GM23248 (cell line): ENCODE data around the gene ZNRD2.

Experiments
- EZH2 ChIP-seq: fragments of 200-600 bp; sonication (generic); IDR thresholded peaks from 2 replicates; pipeline ENCODE4 v1.6.1; 2018; ENCODE audit warnings: antibody characterized with exemption, mild to moderate bottlenecking; ENCODE audit not compliant: insufficient read depth, poor library complexity, severe bottlenecking
- EZH2phosphoT487 ChIP-seq: fragments of 200-600 bp; sonication (generic); IDR thresholded peaks from 2 replicates; pipeline ENCODE4 v1.6.1; 2018; ENCODE audit warnings: antibody characterized with exemption, moderate library complexity, mild to moderate bottlenecking, low read depth; ENCODE audit not compliant: insufficient read depth

GRCh38 chr11:65604258-65604657, 34.0 kb downstream of the ZNRD2 start:
- TF ChIP-seq EZH2phosphoT487 (no peak), EZH2 (no peak)
